ENCODE measurements around the gene LIF.
"Not testable (repeated sequence)": the region's sequence is repeated elsewhere in the genome, so short reads cannot be mapped to it uniquely, and the experiment has no call there.

Gene LIF

GRCh38 chr22:30205281-30206115 is 41.1 kb downstream of the LIF start:
- H3K36me3 ChIP-seq (ENCODE audit: insufficient read depth, low read depth, low read length) = no peaks in the 10 kb centered on the region
- H3K4me3 ChIP-seq (ENCODE audit: low read length) = no peak overlapping the region
- no peaks in the 10 kb centered on the region for H3K4me1 ChIP-seq (ENCODE audit: insufficient read depth, low read length)
- H3K9ac ChIP-seq (ENCODE audit: low read depth, low read length) = no peak overlapping the region
- no peak overlapping the region for H3K27ac ChIP-seq (ENCODE audit: low read length)
- H3K27me3 ChIP-seq (ENCODE audit: insufficient read depth, low read length) = peaks cover 3% of the 10 kb centered on the region; the same call in 1 of the 2 replicates
- H3K9me3 ChIP-seq (ENCODE audit: insufficient read depth, low read depth, low read length) = no peaks in the 10 kb centered on the region

- Histone ChIP-seq H3K9ac (ENCODE audit: low read depth, low read length) (no peak overlapping the region), H3K27ac (ENCODE audit: low read length) (no peak overlapping the region), H3K4me1 (ENCODE audit: insufficient read depth, low read length) (no peaks in the 10 kb centered on the region), H3K27me3 (ENCODE audit: insufficient read depth, low read length) (peaks cover 3% of the 10 kb centered on the region; the same call in 1 of the 2 replicates), H3K4me3 (ENCODE audit: low read length) (no peak overlapping the region), H3K9me3 (ENCODE audit: insufficient read depth, low read depth, low read length) (no peaks in the 10 kb centered on the region), H3K36me3 (ENCODE audit: insufficient read depth, low read depth, low read length) (no peaks in the 10 kb centered on the region)
Measured at GRCh38 chr22:30204742-30205111, 41.8 kb downstream of the LIF start.

GRCh38 chr22:30204015-30204741 is 42.4 kb downstream of the LIF start:
- Histone ChIP-seq H3K36me3 (ENCODE audit: insufficient read depth, low read depth, low read length) (no peaks in the 10 kb centered on the region), H3K9me3 (ENCODE audit: insufficient read depth, low read depth, low read length) (no peaks in the 10 kb centered on the region), H3K4me1 (ENCODE audit: insufficient read depth, low read length) (no peaks in the 10 kb centered on the region), H3K27me3 (ENCODE audit: insufficient read depth, low read length) (peaks cover 3% of the 10 kb centered on the region; the same call in 1 of the 2 replicates), H3K27ac (ENCODE audit: low read length) (no peak overlapping the region), H3K9ac (ENCODE audit: low read depth, low read length) (no peak overlapping the region), H3K4me3 (ENCODE audit: low read length) (no peak overlapping the region)

- Histone ChIP-seq H3K4me3 (ENCODE audit: low read length) (no peak overlapping the region), H3K9ac (ENCODE audit: low read depth, low read length) (0 out of 2 replicates have a peak overlapping the region, but pooled peaks have one; percentile 33), H3K9me3 (ENCODE audit: insufficient read depth, low read depth, low read length) (no peaks in the 10 kb centered on the region), H3K27ac (ENCODE audit: low read length) (no peak overlapping the region), H3K27me3 (ENCODE audit: insufficient read depth, low read length) (no peaks in the 10 kb centered on the region), H3K36me3 (ENCODE audit: insufficient read depth, low read depth, low read length) (no peaks in the 10 kb centered on the region), H3K4me1 (ENCODE audit: insufficient read depth, low read length) (no peaks in the 10 kb centered on the region)
Measured at GRCh38 chr22:30202531-30203006, 44.0 kb downstream of the LIF start.

- no peaks in the 10 kb centered on the region for H3K9me3 ChIP-seq (ENCODE audit: insufficient read depth, low read depth, low read length)
- no peaks in the 10 kb centered on the region for H3K27me3 ChIP-seq (ENCODE audit: insufficient read depth, low read length)
- no peak overlapping the region for H3K27ac ChIP-seq (ENCODE audit: low read length)
- no peaks in the 10 kb centered on the region for H3K36me3 ChIP-seq (ENCODE audit: insufficient read depth, low read depth, low read length)
- H3K4me1 ChIP-seq (ENCODE audit: insufficient read depth, low read length) = peaks cover 3% of the 10 kb centered on the region; the same call in 1 of the 2 replicates
- H3K4me3 ChIP-seq (ENCODE audit: low read length) = no peak overlapping the region
- no peak overlapping the region for H3K9ac ChIP-seq (ENCODE audit: low read depth, low read length)
Measured at GRCh38 chr22:30201945-30202344, 44.6 kb downstream of the LIF start.

GRCh38 chr22:30200905-30201304 is 45.7 kb downstream of the LIF start:
- H3K9ac ChIP-seq (ENCODE audit: low read depth, low read length); H3K36me3 ChIP-seq (ENCODE audit: insufficient read depth, low read depth, low read length); H3K4me3 ChIP-seq (ENCODE audit: low read length); H3K27ac ChIP-seq (ENCODE audit: low read length); H3K27me3 ChIP-seq (ENCODE audit: insufficient read depth, low read length); H3K9me3 ChIP-seq (ENCODE audit: insufficient read depth, low read depth, low read length): not testable (repeated sequence)
- peaks cover 12% of the 10 kb centered on the region; the same call in 1 of the 2 replicates for H3K4me1 ChIP-seq (ENCODE audit: insufficient read depth, low read length)

- Histone ChIP-seq H3K36me3 (ENCODE audit: insufficient read depth, low read depth, low read length) (no peaks in the 10 kb centered on the region), H3K4me3 (ENCODE audit: low read length) (no peak overlapping the region), H3K9me3 (ENCODE audit: insufficient read depth, low read depth, low read length) (no peaks in the 10 kb centered on the region), H3K27me3 (ENCODE audit: insufficient read depth, low read length) (no peaks in the 10 kb centered on the region), H3K4me1 (ENCODE audit: insufficient read depth, low read length) (peaks cover 18% of the 10 kb centered on the region; the same call in 1 of the 2 replicates), H3K27ac (ENCODE audit: low read length) (no peak overlapping the region), H3K9ac (ENCODE audit: low read depth, low read length) (no peak overlapping the region)
Measured at GRCh38 chr22:30198921-30199320, 47.6 kb downstream of the LIF start.

GRCh38 chr22:30198152-30198825 is 48.3 kb downstream of the LIF start:
- no peak overlapping the region for H3K9ac ChIP-seq (ENCODE audit: low read depth, low read length)

GRCh38 chr22:30197389-30197788 is 49.2 kb downstream of the LIF start:
- Histone ChIP-seq H3K36me3 (ENCODE audit: insufficient read depth, low read depth, low read length) (no peaks in the 10 kb centered on the region), H3K27me3 (ENCODE audit: insufficient read depth, low read length) (no peaks in the 10 kb centered on the region), H3K9me3 (ENCODE audit: insufficient read depth, low read depth, low read length) (no peaks in the 10 kb centered on the region), H3K4me3 (ENCODE audit: low read length) (no peak overlapping the region), H3K9ac (ENCODE audit: low read depth, low read length) (no peak overlapping the region; the same call in 1 of the 2 replicates), H3K27ac (ENCODE audit: low read length) (no peak overlapping the region), H3K4me1 (ENCODE audit: insufficient read depth, low read length) (peaks cover 18% of the 10 kb centered on the region; the same call in 1 of the 2 replicates)

More at GRCh38 chr22:30198152-30198825, 48.3 kb downstream of the LIF start:
- Histone ChIP-seq H3K4me1 (ENCODE audit: insufficient read depth, low read length) (peaks cover 18% of the 10 kb centered on the region; the same call in 1 of the 2 replicates), H3K36me3 (ENCODE audit: insufficient read depth, low read depth, low read length) (no peaks in the 10 kb centered on the region), H3K4me3 (ENCODE audit: low read length) (no peak overlapping the region), H3K27ac (ENCODE audit: low read length) (no peak overlapping the region), H3K9me3 (ENCODE audit: insufficient read depth, low read depth, low read length) (no peaks in the 10 kb centered on the region), H3K27me3 (ENCODE audit: insufficient read depth, low read length) (no peaks in the 10 kb centered on the region)

- Histone ChIP-seq H3K4me1 (ENCODE audit: insufficient read depth, low read length) (peaks cover 18% of the 10 kb centered on the region; the same call in 1 of the 2 replicates), H3K36me3 (ENCODE audit: insufficient read depth, low read depth, low read length) (no peaks in the 10 kb centered on the region), H3K4me3 (ENCODE audit: low read length) (peak overlapping the region; percentile 20; the same call in 1 of the 2 replicates), H3K9me3 (ENCODE audit: insufficient read depth, low read depth, low read length) (no peaks in the 10 kb centered on the region), H3K27ac (ENCODE audit: low read length) (peak overlapping the region; percentile 21), H3K9ac (ENCODE audit: low read depth, low read length) (peak overlapping the region; percentile 46; the same call in 1 of the 2 replicates), H3K27me3 (ENCODE audit: insufficient read depth, low read length) (no peaks in the 10 kb centered on the region)
Measured at GRCh38 chr22:30196880-30197336, 49.7 kb downstream of the LIF start.

All from iPS-20b (cell line).